GM18868 (cell line): ENCODE measurements around the gene S100A7.

Experiments used
- ATAC-seq: cut with Tn5 transposase; IDR thresholded peaks from one replicate; pipeline ENCODE4 v1.9.1; 2021; ENCODE audit warnings: mild to moderate bottlenecking, moderate library complexity; ENCODE audit not compliant: unreplicated experiment

The S100A7 gene

DNA sequence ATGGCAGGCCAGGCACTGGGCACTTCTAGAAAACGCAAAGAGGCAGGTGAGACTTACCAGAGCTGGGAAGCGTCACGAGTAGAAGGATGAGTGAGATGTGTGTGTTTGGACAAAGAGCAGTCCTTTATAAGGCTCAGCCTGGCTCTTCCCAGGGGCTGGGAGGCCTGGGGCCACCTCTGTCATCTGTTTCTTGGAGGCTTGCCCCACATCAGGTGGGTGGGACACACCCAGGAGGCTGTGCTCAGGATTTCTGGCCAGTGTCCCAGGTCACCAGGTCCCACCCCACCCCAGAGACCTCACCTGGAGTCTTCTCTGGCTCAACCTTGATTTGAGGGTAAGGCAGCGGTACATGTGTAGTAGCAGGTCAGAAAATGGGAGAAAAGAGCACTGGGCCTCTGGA is at the start of gene S100A7:
Gene S100A7, minus strand, starts transcription at position 101 of the 400 bp plus-strand sequence. CDS start 1,638 bp downstream, outside the sequence.
- no peak for ATAC-seq

DNA sequence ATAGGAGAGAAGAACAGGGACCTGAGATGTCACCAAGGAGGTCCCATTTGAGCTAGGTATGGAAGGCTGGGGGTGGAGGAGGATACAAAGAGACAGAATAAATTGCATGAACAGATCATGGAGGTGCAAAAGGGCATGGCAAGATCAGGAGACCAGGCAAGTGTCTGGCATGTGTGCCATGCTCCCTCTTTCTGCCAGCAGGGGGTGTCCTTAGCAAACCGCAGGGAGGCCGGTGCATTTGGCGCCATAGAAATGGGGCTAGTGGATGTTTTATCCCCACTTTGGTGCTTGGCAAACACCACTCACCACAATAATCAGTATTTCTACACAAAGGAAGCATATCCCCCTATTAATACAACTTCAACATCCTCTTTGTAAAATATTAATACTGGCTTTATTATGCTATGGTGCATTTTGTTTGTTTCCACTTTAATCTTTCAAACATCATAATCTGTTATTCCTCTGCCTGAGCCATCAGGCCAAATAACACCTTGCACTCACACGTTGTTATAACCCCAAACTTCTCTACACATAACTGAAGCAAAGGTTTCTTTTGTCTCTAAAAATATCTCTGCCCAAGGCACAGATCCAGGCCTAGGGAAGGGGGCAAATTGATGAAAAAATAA is 49.4 kb upstream of the S100A7 start:
- no peak for ATAC-seq

DNA sequence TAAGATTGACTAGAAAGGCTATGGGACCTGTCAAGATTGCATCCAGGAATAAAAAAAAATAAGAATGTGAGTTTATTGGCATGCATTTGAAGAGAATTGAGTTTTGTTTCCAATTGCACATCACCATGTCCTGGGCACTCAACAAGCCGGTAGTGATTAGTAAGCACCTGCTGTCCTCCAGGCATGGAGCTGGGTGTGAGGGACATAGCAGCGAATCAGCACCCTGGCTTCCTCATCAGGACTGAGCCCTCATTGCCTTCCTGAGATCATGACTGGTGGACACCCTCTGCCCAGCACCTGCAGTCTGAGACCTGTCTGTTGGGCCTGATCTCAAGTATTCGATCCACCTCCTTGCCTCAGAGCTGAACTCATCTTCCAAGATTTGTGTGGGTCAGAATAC is 48.6 kb upstream of the S100A7 start:
- ATAC-seq = no peak

DNA sequence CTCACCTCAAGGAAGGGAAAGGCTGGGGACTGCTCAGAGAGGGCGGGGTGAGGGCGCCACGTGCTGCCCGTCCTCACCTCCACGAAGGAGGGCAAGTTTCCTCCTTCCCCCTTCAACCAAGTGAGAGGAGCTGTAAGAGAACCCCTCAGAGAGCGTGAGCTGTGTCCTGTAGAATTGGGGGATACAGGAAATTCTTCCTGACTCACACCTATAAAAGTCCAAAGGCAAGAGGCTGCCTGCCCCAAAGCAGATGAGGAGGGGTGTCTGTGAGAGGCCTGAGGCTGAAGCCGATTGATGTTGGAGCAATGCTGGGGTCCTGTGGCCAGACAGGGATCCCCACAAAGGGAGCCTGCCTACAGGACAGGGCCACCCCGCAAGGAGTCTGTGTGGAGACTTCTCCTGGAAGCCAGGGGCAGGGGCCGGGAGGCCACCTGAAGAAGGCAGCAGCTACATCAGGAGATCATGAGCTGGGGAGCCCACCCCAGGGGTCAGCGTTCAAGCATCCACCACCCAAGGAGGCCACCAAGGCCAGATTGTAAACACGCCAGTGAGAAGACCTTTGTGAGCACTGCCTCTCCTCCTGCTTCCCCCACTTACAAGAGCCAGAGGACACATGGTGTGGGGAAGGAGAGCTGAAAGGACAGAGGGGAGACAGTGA is 47.6 kb upstream of the S100A7 start:
- no peak for ATAC-seq

DNA sequence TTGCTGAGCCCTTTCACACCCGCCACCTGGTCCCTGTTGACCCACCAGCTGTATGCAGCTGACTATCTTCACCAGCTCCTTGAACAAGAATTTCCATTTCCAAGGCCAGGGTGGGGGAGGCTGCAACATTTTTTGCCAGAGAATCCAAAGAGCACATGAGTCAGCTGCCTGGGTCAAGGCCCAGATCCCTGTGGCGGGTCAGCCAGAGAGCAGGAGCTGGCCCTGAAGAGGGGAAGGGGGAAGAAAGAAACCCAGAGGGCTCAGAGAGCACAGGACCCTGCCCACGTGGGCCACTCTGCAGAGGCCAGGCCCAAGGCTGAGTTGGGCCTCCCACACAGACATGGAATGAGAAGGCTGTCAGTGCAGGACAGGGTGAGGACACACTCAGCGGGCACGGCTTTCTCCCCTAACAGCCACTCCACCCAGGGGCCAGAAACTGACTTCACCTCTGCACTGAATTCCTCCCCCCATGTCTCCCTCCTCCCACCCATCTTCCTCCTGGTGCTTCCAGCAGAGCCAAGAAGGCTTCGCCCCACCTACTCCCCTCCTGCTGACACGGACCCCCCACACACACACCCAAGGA is 46.5 kb upstream of the S100A7 start:
- ATAC-seq = no peak

DNA sequence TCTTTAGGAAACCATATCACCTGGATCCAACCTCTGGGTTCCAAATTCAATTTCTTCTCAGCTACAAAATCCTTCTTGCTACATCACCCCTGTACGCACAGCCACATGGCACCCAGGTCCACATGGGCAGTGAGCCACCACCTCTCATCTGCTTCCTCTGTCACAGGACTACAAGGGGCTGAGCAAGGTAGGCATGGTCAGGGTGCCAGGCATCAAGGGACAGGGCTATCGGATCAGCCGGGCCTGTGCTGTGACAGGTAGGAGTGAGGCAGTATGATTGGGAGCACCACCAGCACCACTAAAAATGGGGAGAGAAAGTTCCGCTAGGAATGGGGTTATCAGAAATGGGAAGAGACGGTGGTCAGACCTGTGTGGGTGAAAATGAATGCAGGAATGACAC is 45.9 kb upstream of the S100A7 start:
- ATAC-seq = no peak

DNA sequence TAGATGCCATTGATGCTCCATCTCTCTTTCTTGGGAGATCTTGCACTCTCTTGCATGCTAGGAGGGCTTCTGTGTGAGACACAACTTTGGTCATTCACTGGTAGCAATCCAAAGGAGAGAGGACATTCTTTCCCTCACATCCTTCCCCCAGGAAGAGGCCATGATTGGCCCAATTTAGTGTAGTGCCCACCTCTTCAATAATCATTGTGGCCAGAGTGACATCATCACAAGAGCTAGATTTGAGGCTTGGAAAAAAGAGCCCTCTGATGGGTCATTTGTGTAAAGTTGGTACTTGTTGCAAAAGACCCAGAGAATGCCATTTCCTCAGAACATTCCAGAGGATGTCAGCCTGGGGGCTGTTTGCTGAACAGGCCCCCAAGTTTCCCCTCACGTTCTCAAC is 45.1 kb upstream of the S100A7 start:
- ATAC-seq = no peak

DNA sequence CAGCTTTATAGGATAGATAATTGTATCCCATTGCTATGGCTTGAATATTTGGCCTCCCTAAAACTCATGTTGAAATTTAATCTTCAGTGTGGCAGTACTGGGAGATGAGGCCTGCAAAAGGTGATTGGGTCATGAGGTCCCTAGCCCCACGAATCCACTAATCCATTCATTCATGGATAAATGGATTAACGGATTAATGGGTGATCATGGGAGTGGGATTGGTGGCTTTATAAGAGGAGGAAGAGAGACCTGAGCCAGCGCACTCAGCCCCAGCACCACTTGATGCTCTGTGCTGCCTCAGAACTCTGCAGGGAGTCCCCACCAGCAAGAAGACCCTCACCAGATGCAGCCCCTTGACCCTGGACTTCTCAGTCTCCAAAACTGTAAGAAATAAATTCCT is 43.3 kb upstream of the S100A7 start:
- ATAC-seq = no peak

DNA sequence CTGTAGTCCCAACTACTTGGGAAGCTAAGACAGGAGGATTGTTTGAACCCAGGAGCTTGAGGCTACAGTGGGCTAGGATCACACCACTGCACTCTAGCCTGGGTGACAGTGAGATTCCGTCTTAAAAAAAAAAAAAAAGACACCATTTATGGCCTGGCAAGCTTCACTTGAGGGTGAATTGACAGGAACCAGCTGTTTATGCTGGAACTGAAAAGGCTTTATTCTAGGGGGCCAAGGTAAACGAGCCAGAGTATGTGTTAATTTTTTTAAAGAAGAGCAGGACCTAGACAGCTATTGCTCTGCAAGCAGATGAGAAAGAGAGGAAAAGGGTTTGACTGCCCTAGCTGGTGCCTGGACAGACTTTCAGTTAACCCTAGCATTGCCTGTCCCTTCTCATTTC is 38.3 kb upstream of the S100A7 start:
- no peak for ATAC-seq

DNA sequence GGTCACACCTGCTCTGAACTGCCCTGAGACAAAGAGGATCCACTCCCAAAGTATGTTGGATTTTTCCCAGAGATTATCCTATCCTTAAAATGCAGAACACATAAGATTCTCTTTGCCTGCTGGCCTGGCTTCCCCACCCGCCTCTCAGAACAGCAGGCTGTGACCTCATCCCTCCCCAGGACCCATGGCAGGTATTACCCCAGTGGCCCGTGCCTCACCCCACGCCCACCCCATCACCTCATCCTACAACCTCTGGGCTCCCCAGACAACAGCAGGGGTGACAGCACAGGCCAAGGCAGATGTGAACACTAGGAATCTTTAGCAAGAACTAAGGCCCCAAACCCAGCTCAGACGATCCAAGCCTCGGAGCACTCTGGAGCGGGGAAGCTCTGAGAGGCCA is 35.1 kb upstream of the S100A7 start:
- ATAC-seq = no peak

DNA sequence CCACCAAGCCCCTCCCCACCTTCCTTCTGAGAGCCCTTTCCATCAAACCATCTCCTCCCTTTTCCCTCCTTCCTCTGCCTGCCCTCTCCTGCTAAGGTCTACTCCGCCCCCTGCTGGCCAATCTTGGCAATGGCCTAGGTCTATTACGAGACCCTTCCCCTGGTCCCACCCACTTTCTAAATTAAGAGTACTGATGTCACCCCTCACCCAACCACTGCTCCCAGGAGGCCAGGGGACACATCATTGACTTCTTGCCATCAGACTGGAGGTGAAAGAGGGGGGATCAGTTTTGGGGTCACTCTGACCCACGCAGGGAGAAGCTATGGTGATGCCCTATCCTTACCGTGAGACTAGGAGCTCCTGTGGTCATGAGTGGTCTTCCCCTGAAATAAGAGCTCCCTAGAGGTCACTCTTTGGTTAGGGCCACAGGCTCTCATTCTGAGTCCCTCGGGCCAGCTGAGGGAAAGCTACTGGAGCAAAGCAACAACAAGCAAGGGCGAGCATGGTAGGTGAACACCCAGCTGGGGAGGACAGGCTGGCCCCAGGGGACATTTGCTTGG is 34.6 kb upstream of the S100A7 start:
- ATAC-seq = no peak

DNA sequence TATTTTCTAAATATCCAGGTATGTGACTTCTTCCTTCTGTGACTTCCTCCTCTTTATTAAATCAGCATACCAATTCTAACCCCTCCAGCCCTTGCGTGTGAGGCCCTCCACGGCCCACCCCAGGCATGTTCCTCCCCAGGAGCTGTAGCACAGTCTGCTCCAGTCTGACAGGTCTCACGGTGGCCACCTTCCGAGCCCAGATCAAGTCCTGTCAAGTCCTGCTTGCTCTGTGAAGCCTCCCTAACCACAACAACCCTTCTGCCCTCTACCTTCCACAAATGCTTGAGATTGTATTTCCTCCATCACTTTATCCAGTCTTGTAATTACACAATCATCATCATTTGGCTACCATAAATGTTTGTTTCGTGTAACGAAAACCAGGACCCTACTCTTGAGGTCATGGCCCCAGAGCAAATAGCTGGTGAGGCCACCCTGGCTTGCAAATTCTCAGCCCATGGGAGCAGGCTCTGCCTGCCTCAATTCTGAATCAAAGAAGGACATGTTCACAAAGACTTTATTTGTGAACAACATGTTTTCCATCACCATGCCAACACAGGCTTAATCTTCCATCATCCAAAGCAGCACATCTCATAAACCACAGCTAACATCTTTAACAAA is 33.0 kb upstream of the S100A7 start:
- ATAC-seq = no peak

DNA sequence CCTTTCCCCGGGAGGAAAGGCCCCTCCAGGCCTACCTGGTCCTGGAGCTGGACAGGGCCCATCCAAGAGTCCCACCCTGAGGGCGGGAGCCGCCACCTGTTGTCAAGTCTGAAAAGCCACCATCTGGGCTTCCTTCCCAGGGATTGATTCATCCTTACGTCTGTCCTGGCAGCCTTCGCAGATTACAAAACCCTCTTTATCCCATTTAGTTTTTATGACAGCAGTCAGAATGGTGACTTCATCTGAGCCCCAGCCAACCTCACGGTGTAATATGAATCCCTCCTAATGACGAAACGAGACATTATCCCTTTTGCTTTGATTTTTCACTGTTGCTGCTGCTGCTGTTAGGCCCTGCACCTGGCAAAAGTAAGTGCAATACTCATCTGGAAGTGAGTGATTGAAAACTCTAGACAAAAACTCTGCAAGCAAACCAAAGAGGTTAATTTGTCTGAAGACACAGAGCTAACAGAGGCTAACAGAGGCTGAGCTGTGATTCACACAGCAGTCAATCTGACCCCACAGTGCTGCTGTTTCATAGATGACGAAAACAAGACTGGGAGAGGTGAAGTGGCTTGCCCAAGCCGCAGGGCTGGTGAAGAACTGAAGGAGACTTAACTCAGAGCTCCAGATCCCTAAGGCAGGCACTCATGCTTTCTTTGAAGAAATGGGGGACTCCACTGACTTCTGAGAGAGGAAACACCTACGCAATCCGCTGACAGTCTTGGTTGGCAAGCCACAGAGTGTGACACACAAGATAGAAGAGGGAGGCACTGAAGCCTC is 30.0 kb upstream of the S100A7 start:
- ATAC-seq = no peak

DNA sequence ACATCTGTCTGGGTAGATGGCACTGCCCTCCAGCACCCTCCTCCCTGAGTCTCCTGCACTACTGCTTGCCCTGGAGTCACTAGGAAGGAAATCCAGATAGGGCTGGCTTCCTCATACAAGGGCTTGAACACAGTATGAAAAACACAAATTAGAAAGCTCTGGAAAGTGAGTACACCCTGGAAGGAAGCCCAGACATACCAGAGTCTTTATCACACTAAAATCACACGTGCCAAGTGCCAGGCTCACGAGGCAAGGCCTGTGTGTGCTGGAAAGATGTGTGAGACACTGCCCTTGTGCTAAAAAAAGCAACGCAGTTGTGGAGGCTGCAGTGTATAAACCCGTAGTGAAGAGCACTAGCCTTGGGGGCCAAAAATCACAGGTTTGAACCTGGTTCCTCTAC is 28.3 kb upstream of the S100A7 start:
- no peak for ATAC-seq

DNA sequence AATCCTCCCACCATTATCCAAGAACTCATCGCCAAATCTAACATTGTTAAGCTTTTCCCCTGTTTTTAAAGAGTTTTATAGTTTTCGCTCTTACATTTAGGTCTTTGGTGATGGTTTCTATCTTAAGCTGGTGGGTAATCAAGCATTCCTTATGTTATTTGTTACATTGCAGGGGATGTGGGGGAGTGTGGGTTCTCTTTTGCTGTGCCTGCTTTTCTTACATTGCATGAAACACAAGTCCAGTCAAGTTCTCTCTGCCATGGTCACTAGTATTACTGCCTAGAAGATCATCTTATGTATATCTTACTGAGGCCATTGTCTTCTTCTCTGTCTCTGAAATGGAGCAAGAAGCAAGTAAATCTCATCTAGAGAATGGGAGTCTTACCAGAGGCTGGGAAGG is 27.3 kb upstream of the S100A7 start:
- ATAC-seq = no peak

DNA sequence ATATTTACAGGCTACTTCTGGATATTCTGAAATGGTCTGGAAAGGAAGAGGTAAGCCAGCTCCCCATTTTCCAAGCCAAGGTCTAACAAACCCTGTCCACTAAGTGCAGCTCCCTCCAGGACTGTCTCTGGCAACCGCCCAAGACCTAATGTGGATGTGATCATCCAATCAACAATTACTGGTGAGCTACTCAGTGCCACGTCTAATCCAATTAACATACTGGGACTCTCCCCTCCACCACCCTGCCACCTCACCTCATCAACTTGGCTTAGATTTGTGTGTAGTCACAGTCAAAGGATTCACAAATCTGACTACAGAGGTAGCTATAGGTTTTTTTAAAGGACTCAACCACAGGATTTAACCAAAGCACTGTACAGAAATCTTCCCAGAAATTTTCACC is 25.4 kb upstream of the S100A7 start:
- no peak for ATAC-seq

DNA sequence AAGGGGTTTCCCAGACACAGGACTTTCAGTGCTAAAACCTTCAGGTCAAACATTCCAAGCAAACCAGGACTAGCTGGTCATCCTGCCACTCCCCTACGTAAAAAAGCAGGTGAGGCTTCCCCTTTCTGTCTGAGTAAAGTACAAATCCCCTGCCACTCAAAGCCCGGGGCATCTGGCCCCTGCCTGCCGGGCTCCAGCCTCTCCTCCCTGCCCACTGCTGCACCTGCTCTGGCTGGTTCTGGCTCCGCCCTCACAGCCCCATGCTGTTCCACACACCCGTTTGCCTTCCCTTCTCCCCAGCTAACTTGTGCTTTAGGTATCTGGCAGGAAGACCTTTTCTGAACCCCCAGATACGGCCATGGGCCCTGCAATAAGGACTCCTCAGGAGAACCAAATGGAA is 23.3 kb upstream of the S100A7 start:
- ATAC-seq = no peak

DNA sequence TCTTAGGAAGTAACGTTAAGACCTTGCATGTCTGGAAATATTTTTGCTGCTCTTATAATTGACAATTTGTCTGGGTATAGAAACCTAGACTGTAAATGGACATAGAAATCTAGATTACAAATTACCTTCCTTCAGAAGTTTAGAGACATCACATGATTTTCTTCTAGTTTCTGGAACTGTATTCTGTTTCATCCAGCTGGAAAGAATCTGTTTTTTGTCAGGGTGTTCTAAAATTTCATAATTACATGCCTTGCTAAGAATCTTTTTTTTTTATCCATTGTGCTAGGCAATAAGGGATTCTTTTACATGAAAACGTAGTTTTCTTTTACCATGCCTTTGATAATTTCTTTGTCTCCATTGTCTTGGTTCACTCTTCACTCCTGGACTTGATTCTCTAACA is 20.7 kb upstream of the S100A7 start:
- no peak for ATAC-seq

DNA sequence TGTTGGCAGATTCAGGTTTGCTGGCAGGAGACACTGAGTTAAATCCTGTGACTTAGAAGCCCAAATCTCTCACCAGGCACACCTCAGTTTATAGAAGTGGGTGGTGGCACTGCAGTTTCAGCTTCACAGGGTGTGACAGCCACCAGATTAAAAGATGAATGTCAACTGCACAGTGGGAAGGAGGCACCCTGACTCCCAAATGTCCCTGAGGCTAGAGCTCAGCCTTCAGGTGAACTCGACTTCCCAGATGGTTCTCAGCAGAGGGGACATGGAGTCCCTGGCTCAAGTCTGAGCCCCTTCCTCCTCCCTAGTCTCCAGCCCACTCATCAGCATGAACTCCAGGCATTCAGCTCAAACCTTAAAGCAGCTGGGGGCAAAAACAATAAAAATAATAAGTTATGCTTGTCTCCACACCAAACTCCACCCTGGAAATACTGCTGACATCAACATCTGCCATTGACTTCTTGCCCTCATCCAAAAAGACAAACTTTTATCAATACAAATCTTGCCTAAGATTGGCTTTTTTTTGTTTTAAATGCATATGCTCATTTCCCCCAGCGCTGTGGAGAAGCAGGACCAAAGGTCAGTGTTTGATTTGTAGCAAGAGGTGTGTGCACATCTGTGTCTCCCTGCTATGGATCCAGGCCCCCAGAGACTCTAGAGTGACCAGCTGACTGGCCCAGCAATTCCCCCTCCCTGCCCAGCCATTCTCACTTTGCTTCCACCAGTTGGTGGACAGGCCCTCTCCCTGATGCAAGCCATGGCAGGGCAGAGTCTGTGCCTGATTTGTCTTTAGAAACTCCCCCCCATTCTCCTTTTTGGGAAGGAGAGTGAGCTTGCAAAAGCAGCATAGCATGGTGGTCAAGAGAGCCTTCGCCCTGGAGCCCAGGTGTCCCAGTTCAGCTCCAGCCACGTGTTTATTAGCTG is 18.5 kb upstream of the S100A7 start:
- ATAC-seq = no peak
